Measurements from ENCODE around the gene INPP5D.
A peak's percentile ranks its signal among the peaks of the same experiment; 100 is the strongest.

The INPP5D gene

DNA sequence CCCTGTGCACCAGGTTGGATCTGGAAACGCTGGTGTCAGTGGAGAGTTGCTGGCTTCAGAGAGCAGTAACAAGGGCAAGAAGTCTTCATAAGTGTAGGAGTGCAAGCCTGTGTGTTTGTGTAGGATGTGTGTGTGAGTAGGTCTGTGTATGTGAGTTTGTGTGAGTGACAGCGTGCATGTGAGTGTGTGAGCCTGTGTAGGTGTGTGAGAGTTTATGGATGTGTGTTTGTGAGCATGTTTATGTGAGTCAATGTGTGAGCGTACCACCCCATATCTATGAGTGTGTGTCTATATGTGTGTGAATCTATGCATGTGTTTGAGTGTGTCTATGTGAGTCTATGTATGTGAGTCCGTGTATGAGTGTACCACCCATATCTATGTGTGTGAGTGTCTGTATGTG lies 104.8 kb downstream of the INPP5D start:
- TF ChIP-seq GATA1 (IDR thresholded peaks at IDR 0.05; ENCODE audit: low read depth, low read length) (no peak), POLR2A (IDR thresholded peaks at IDR 0.05; ENCODE audit: low read length) (no peak)
- DNase-seq = peak in 1 of 2 experiments; percentile 36

DNA sequence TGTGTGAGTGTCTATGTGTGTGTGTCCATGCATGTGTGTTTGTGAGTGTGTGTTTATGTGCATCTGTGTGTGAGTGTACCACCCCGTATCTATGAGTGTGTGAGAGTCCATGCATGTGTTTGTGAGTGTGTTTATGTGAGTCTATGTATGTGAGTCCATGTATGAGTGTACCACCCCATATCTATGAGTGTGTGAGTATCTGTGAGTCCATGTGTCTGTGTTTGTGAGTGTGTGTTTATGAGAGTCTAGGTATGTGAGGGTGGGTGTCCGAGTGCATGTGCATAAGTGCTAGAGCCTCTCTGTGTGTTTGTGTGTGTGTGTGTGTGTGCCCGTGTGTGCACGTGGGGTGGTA lies 105.4 kb downstream of the INPP5D start:
- no peak for DNase-seq
- TF ChIP-seq GATA1 (IDR thresholded peaks at IDR 0.05; ENCODE audit: low read depth, low read length) (no peak), POLR2A (IDR thresholded peaks at IDR 0.05; ENCODE audit: low read length) (no peak)

- peak; percentile 78 to 81 for DNase-seq
- no peak for TF ChIP-seq GATA1 (IDR thresholded peaks at IDR 0.05; ENCODE audit: low read depth, low read length)
- no peak for TF ChIP-seq POLR2A (IDR thresholded peaks at IDR 0.05; ENCODE audit: low read length)
Observed at GRCh38 chr2:233165895-233166661, 105.9 kb downstream of the INPP5D start.

DNA sequence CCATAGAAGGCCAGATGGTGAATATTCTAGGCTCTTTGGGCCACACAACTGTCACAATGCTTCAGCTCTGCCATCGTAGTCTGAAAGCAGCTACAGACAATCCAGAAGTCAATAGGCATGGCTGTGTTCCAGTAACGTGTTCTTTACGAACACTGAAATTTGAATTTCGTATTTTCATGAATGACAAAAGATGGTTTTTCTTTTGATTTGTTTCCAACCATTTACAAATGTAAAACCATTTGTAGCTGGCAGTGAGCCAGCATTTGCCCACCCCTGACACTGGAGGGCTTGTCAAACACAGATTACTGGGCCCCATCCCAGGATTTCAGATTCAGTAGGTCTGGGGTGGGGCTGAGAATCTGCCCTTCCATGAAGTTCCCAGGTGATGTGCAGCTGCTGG lies 108.3 kb downstream of the INPP5D start:
- no peak for DNase-seq
- no peak for TF ChIP-seq POLR2A (IDR thresholded peaks at IDR 0.05; ENCODE audit: low read length)
- TF ChIP-seq GATA1 (IDR thresholded peaks at IDR 0.05; ENCODE audit: low read depth, low read length) = no peak

DNA sequence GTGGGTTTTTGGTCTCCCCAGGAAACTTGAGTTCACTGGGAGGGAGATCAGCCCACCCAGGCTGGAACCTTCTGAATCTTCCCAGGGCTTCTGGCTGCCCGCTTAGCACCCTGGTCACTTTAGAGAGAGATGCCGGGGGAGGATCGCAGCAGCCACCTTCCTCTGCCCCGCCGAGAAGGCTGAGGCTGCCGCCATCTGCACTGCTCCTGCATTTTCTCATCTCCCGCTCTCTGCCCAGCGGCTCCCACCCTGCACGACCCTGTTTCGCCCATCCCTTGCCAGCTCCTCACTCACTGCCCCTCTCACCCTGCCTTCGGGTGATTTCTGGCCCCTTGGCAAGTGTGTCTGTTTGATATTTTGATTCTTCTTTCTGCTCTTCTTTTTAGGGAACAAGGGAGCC lies 108.8 kb downstream of the INPP5D start:
- DNase-seq = no peak
- TF ChIP-seq GATA1 (IDR thresholded peaks at IDR 0.05; ENCODE audit: low read depth, low read length) (no peak), POLR2A (IDR thresholded peaks at IDR 0.05; ENCODE audit: low read length) (no peak)

GRCh38 chr2:233171344-233171743 lies 111.2 kb downstream of the INPP5D start:
- DNase-seq = no peak
- TF ChIP-seq POLR2A (IDR thresholded peaks at IDR 0.05; ENCODE audit: low read length) = no peak
- TF ChIP-seq GATA1 (IDR thresholded peaks at IDR 0.05; ENCODE audit: low read depth, low read length) = no peak

GRCh38 chr2:233173115-233173514 lies 113.0 kb downstream of the INPP5D start:
- TF ChIP-seq GATA1 (IDR thresholded peaks at IDR 0.05; ENCODE audit: low read depth, low read length) (no peak), POLR2A (IDR thresholded peaks at IDR 0.05; ENCODE audit: low read length) (no peak)
- no peak for DNase-seq

GRCh38 chr2:233174137-233174536 lies 114.0 kb downstream of the INPP5D start:
- TF ChIP-seq GATA1 (IDR thresholded peaks at IDR 0.05; ENCODE audit: low read depth, low read length) (no peak), POLR2A (IDR thresholded peaks at IDR 0.05; ENCODE audit: low read length) (no peak)
- no peak for DNase-seq

DNA sequence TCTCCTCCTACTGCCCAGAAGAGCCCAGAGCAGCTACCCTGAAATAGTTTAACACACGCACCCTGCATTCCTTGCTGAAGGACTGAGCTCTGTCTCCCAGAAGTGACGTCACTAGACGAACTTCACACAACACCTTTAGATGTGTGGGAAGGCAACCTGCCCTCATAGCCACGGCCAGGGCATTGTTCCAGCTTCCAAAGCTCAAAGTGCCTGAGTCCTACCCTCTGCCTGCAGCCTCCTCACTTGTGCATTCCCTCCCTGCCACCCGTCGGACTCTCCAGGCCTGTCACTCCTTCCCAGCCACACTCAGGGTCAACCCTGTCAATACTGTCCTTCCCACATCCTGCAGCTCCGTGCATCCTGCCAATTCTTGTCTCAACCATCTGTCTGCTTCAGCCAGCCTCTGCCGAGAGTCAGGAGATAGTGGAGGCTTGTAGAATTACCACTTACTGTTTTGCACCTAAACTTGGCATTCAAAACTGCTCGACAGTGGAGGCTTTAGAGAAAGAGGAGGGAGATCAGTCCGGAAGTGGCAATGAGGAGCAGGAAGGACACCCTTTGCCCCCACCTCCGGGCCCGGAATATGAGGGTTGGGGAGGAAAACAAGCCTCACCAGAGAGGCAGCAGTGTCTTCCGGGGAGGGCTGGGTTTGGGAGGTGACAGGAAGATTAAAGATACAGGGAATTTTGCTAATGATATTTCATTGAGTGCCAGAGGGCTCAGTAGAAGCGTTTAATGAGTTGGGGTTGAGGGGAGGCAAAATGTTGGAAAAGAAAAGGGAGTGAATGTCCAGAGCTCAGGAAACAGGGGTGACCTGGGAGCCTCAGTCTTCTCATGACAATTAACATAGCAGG lies 119.1 kb downstream of the INPP5D start:
- no peak for DNase-seq
- TF ChIP-seq GATA1 (IDR thresholded peaks at IDR 0.05; ENCODE audit: low read depth, low read length) (no peak), POLR2A (IDR thresholded peaks at IDR 0.05; ENCODE audit: low read length) (no peak)

GRCh38 chr2:233179848-233180366 lies 119.8 kb downstream of the INPP5D start:
- TF ChIP-seq GATA1 (IDR thresholded peaks at IDR 0.05; ENCODE audit: low read depth, low read length) (no peak), POLR2A (IDR thresholded peaks at IDR 0.05; ENCODE audit: low read length) (no peak)
- DNase-seq = peak in 1 of 2 experiments; percentile 25

DNA sequence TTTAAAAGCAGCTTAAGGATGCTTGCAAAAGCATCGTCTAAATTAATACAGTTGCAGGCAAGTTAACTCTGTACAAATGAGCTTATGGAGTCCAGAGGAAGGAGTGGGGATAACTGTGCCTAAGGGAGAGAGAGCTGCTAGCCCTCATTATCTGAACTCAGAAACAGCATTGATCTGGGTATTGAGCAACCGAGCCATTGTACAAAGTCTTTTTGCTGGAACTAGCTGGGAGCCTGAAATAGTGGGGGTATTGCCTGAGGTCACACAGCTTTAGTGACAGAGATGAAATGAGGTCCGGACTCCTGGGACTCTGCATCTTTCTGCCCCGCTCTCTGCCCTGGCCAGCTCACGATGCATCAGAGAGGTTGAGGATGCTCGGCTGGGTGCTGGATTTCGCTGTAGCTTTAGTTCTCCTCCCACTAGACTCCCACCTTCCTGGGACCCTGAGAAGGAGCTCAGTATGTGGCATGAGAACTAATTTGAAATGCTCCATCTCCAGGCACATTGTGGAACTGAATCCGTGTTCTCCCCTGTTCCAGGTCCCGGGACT lies 123.8 kb downstream of the INPP5D start:
- TF ChIP-seq GATA1 (IDR thresholded peaks at IDR 0.05; ENCODE audit: low read depth, low read length) = no peak
- TF ChIP-seq POLR2A (IDR thresholded peaks at IDR 0.05; ENCODE audit: low read length) = no peak
- no peak for DNase-seq

DNA sequence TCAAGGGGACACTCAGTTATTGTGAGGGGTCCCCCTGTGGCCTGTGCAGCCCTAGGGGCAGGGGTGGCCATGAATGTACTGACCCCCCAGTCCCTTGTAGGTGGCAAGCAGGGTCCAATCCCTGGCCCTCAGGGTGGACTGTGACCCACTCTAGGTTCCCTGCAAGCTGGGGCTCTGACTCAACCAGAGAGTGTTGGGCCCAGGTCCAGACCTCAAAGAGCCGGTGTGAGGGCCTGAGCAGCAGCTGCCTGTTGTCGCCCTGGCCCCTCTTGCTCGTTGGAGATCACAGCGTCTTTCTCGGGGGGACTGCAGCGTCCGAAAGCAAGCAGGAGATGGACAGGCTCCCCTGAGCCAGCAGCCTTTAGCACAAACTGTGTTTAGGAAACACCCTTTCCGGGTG lies 124.5 kb downstream of the INPP5D start:
- TF ChIP-seq GATA1 (IDR thresholded peaks at IDR 0.05; ENCODE audit: low read depth, low read length) = no peak
- no peak for TF ChIP-seq POLR2A (IDR thresholded peaks at IDR 0.05; ENCODE audit: low read length)
- DNase-seq = no peak

DNA sequence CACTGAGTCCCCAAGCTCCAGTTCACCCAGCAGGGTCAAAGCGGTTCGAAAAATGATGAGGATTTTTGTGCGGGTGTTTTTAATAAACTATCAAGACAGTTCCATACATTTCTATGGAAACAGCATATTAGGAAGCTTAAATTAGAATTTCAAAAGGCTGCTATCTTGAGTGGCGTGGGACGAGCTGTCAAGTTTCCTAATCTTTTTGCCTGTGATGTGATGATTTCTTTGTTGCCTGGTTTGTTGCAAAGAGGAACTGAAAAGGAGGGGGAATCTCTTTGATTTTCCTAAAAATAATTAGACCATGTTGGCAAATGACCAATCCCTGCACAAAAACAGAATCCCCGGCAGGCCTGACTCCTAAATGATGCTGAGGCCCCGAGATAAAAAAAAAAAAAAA lies 125.2 kb downstream of the INPP5D start:
- TF ChIP-seq POLR2A (IDR thresholded peaks at IDR 0.05; ENCODE audit: low read length) (no peak), GATA1 (IDR thresholded peaks at IDR 0.05; ENCODE audit: low read depth, low read length) (no peak)
- no peak for DNase-seq

GRCh38 chr2:233185963-233186362 lies 125.8 kb downstream of the INPP5D start:
- TF ChIP-seq POLR2A (IDR thresholded peaks at IDR 0.05; ENCODE audit: low read length) = no peak
- no peak for TF ChIP-seq GATA1 (IDR thresholded peaks at IDR 0.05; ENCODE audit: low read depth, low read length)
- DNase-seq = no peak

Data from erythroblast (primary cell).